ENCODE data around the gene KLRB1. TPM values are rescaled to one million over a fixed set of nuclear protein-coding genes. Genes with fewer than 3 reads are reported as not detected.

KLRB1 gene
- total RNA-seq = not detected in 2 replicates

DNA sequence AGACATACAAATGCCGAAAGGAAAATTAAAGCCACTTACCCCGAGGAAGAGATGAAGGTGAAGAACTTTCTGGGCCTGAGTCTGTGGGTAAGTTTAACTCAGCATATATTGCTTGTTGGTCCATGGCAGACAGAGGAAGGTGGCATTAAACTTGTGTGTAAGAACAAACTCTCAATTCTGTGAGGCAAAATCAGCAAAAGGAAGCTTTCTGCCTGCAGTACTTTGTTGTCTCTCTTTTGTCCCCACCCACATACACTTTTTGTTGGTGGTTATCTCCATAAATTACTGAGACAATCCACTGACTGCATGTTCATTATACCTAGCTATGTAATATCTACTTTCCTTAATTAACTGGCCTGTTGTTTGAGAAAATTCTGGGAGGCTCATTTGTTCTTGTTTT is at the start of gene KLRB1:
KLRB1 (minus strand) TSS at position 201 of the 400 bp plus-strand sequence; CDS start at position 124, 77 bp downstream.

Small RNA genes lying within 50 kb of the gene (small RNA-seq; reads per million reads assigned to genes)
- not detected for gene AC010186.4
- gene RNU6-700P = not detected

Other genes with a start within 250 kb of the KLRB1 start
- 4.1 and 7.0 TPM in 2 replicates for gene CLEC2D, start 61.8 kb upstream of the KLRB1 start, total RNA-seq
- not detected in 2 replicates for gene CLECL1, start 125.2 kb upstream of the KLRB1 start, total RNA-seq
- not detected in 2 replicates for gene CD69, start 153.0 kb upstream of the KLRB1 start, total RNA-seq
- gene KLRF1, start 219.6 kb upstream of the KLRB1 start, total RNA-seq = 0.16 TPM in 1 of 2 replicates, not detected in the other

Measured in hair follicle dermal papilla cell (primary cell).